ENCODE data around the gene ETV7.
"Not testable (repeated sequence)": the region's sequence is repeated elsewhere in the genome, so short reads cannot be mapped to it uniquely, and the experiment has no call there.

Gene ETV7

GRCh38 chr6:36387440-36388303 is at the start of gene ETV7:
Gene ETV7, minus strand, starts transcription at chr6:36387669. Its CDS starts 128 bp downstream, at chr6:36387541.
- DNase-seq (ENCODE audit: low read depth), result no peak

- no peak for DNase-seq (ENCODE audit: low read depth)
Observed at GRCh38 chr6:36436466-36436865, 49.0 kb upstream of the ETV7 start.

GRCh38 chr6:36432151-36432671 is 44.7 kb upstream of the ETV7 start:
- no peak for DNase-seq (ENCODE audit: low read depth)

GRCh38 chr6:36431197-36431596 is 43.7 kb upstream of the ETV7 start:
- DNase-seq (ENCODE audit: low read depth), result no peak

GRCh38 chr6:36430351-36430750 is 42.9 kb upstream of the ETV7 start:
- no peak for DNase-seq (ENCODE audit: low read depth)

- DNase-seq (ENCODE audit: low read depth), result no peak
Observed at GRCh38 chr6:36428911-36429310, 41.4 kb upstream of the ETV7 start.

GRCh38 chr6:36426622-36427021 is 39.2 kb upstream of the ETV7 start:
- DNase-seq (ENCODE audit: low read depth), result no peak

GRCh38 chr6:36423101-36423824 is 35.8 kb upstream of the ETV7 start:
- DNase-seq (ENCODE audit: low read depth), result peak; percentile 92

- no peak for DNase-seq (ENCODE audit: low read depth)
Observed at GRCh38 chr6:36422714-36423100, 35.2 kb upstream of the ETV7 start.

- DNase-seq (ENCODE audit: low read depth), result no peak
Observed at GRCh38 chr6:36419310-36419709, 31.8 kb upstream of the ETV7 start.

- no peak for DNase-seq (ENCODE audit: low read depth)
Observed at GRCh38 chr6:36418558-36418957, 31.1 kb upstream of the ETV7 start.

- no peak for DNase-seq (ENCODE audit: low read depth)
Observed at GRCh38 chr6:36414481-36414880, 27.0 kb upstream of the ETV7 start.

GRCh38 chr6:36413489-36414480 is 26.3 kb upstream of the ETV7 start:
- no peak for DNase-seq (ENCODE audit: low read depth)

- not testable (repeated sequence) for DNase-seq (ENCODE audit: low read depth)
Observed at GRCh38 chr6:36409718-36410117, 22.2 kb upstream of the ETV7 start.

GRCh38 chr6:36404164-36404563 is 16.7 kb upstream of the ETV7 start:
- DNase-seq (ENCODE audit: low read depth), result no peak

- no peak for DNase-seq (ENCODE audit: low read depth)
Observed at GRCh38 chr6:36402481-36402880, 15.0 kb upstream of the ETV7 start.

- DNase-seq (ENCODE audit: low read depth), result no peak
Observed at GRCh38 chr6:36399970-36400369, 12.5 kb upstream of the ETV7 start.

- no peak for DNase-seq (ENCODE audit: low read depth)
Observed at GRCh38 chr6:36392621-36393020, 5.2 kb upstream of the ETV7 start.

GRCh38 chr6:36389353-36389752 is 1.9 kb upstream of the ETV7 start:
- no peak for DNase-seq (ENCODE audit: low read depth)

- DNase-seq (ENCODE audit: low read depth), result no peak
Observed at GRCh38 chr6:36386495-36387439, 702 bp downstream of the ETV7 start.

GRCh38 chr6:36384095-36384494 is 3.4 kb downstream of the ETV7 start:
- DNase-seq (ENCODE audit: low read depth), result no peak
